HG02840 (cell line): Measurements from ENCODE around the gene TMEM138.

Source experiments
- ATAC-seq: cut with Tn5 transposase; IDR thresholded peaks from one replicate; pipeline ENCODE4 v1.9.1; 2021; ENCODE audit warnings: mild to moderate bottlenecking, moderate library complexity, moderate number of reproducible peaks; ENCODE audit not compliant: unreplicated experiment, low FRiP score

The TMEM138 gene

DNA sequence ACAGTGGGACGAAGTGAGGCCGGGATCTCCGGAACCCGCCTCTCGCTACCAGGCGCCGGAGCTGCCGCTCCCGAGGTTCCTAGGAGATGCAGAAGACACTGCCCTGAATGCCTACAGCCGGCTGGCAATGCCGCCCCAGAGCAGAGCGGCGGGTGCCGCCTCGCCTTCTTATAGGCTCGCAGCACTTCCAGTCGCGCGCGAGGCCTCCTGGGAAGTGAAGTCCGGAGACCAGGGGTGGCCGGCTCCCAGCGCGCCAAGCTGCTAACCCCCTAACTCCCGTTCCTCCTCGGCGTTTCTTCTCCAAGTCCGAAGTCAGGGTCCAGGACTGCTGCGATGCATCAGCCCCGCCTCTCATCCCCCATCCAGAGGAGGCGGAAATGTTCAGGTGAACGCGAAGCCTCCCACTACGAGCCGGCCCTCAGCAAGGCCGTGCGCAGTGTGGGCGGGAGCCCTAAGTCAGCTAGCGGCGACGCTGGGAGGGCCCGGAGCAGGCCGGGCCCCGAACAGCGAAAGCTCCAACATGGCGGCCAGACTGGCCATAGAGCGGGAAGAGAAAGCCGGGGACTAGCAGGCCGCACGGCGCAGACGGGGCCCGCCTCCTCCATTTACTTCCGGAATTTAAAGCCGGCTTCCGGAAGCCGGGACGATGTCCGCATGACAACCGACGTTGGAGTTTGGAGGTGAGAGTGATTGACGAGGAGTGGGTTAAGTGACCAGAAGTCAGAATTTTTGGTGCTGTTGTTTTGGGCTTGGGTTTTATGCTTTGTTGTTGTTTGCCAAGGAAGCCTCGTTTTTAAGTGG lies at the start of gene TMEM138, which contains the start of gene CYB561A3:
TMEM138 (plus strand) TSS at position 634 of the 801 bp plus-strand sequence. CDS start 2,017 bp downstream, outside the sequence.
CYB561A3 (minus strand) TSS at position 142 of the 801 bp plus-strand sequence. CDS start 5,169 bp downstream, outside the sequence.
- peak; percentile 70 for ATAC-seq

DNA sequence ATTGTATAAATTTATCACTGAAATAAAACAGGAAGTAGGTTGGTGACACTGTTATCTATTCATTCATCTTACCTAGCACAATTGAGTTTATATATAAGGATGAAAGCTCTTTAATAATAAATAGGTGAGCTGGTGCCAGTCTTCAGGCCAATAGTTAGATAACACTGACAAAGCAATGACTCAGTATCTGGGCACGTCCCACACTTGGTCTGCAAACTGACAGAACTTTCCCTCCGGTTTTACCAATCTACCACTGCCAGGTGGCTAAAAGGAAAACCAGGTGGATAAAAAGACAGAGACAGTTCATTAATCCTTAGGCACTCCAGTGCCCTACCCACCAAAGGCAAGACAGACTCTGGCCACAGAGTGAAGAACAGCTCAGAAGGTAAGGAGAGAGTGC lies 46.9 kb upstream of the TMEM138 start:
- ATAC-seq = no peak

- ATAC-seq = no peak
Observed at GRCh38 chr11:61325649-61326414, 36.3 kb upstream of the TMEM138 start.

GRCh38 chr11:61327669-61328071 lies 34.5 kb upstream of the TMEM138 start:
- ATAC-seq = no peak

DNA sequence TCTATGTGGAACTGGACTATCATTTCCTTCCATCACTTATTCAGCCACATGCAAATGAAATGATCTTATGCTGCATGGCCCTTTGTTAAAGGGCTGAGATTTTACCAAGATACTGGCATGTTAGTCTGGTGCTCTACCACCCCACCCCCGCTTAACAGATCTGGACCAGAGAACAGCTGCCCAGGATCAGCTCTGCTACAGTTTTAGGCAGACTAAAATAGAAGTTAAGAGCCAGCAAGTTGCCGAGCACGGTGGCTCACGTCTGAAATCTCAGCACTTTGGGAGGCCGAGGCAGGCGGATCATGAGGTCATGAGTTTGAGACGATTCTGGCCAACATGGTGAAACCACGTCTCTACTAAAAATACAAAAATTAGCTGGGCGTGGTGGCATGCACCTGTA lies 33.8 kb upstream of the TMEM138 start:
- ATAC-seq = no peak

- no peak for ATAC-seq
Observed at GRCh38 chr11:61329871-61330270, 32.3 kb upstream of the TMEM138 start.

DNA sequence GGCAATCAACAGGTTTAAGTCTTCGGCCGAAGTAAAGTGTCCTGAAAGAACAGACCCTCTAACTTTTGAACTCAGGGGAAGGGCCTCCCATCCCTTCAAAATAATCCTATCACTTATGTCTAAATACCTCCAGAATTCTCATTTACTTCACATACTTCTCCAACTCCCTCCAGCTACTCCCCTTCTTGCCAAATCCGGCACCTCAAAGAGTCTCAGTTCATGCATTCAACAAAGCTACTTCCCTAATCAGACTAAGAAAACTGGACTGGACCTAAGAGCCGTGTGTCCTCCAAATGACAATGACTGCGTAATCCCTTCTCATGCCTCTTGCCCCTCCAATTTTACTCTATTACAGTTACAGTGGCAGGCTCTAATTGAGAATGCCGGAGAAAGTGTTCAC lies 30.5 kb upstream of the TMEM138 start:
- no peak for ATAC-seq

GRCh38 chr11:61332281-61332796 lies 29.8 kb upstream of the TMEM138 start:
- no peak for ATAC-seq

- peak; percentile 78 for ATAC-seq
Observed at GRCh38 chr11:61332797-61333549, 29.2 kb upstream of the TMEM138 start, which contains the start of the genes DDB1 and TKFC. TSS of gene DDB1 (minus strand) at chr11:61333105. CDS start at chr11:61332968, 137 bp downstream. TSS of gene TKFC (plus strand) at chr11:61333228. CDS start at chr11:61334729, 1,501 bp downstream.

DNA sequence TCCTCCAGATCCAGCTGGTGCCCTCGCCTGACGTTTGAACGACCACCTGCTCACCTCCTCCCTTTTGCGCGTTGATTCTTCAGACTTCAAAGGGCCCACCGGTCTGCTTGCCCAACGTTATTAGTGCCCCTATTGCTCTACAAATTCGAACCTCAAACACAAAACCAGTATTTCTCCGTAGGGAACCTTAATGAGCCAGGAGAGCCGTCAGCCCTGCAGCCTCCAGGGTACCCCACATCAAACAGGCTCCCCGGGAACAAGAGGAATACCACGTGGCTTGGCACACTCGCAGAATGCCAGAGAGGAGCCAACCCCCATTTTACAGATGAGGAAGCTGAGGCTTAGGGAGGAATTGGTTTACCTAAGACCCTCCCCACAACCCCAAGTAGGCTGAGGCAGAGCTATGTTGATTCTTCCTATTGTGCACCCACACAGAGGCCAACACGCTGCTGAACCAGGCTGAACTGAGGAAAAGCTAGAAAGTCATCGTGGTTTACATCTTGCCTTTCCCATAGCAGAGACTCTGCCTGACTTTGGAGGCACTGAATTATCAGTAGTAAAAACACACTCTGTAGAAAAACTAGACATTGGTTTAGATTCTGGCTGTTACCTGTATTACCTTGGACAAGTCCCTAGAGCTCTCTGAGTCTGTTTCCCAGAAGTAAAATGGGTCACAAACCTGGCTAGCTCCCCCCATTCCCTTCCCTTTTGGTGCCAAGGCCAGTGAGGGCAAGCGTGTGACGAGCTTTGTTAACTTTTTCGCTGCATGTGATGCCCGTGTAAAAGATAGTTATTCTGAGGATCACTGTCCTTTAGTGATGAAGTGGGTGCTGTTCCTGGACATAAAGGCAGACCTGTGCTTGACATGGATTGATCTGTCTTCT lies 28.4 kb upstream of the TMEM138 start:
- ATAC-seq = no peak

- no peak for ATAC-seq
Observed at GRCh38 chr11:61334434-61335354, 27.5 kb upstream of the TMEM138 start.

GRCh38 chr11:61335355-61335710 lies 26.8 kb upstream of the TMEM138 start:
- no peak for ATAC-seq

- peak; percentile 54 for ATAC-seq
Observed at GRCh38 chr11:61336171-61336935, 25.8 kb upstream of the TMEM138 start.

DNA sequence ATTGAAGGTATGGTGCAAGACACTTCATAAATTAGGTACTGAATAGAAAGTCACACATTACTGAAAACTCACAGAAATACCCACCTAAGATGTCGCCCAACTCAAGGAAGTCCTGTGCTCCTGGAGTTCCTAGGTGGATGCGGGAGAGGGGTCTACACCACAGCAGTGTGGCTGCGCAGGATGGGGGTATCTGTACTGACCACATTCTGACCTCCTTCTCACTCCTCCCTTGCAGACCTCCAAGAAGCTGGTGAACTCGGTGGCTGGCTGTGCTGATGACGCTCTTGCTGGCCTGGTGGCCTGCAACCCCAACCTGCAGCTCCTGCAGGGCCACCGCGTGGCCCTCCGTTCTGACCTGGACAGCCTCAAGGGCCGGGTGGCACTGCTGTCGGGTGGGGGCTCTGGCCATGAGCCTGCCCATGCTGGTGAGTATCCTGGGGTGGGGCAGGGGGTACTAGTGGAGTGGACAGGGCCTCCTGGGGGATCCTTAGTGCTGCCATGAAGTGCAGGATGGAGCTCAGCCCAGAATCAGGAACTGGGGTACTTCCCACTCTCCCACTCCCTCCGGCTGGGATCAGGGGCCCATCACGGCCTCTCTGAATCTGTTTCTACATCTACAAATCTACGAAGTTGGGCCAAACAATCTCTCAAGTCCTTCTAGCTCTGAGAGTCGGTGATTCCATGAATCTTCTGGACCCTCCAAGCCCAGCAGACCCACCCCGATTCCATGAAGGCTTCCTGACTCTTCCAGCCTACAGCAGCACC lies 24.3 kb upstream of the TMEM138 start:
- ATAC-seq = no peak

DNA sequence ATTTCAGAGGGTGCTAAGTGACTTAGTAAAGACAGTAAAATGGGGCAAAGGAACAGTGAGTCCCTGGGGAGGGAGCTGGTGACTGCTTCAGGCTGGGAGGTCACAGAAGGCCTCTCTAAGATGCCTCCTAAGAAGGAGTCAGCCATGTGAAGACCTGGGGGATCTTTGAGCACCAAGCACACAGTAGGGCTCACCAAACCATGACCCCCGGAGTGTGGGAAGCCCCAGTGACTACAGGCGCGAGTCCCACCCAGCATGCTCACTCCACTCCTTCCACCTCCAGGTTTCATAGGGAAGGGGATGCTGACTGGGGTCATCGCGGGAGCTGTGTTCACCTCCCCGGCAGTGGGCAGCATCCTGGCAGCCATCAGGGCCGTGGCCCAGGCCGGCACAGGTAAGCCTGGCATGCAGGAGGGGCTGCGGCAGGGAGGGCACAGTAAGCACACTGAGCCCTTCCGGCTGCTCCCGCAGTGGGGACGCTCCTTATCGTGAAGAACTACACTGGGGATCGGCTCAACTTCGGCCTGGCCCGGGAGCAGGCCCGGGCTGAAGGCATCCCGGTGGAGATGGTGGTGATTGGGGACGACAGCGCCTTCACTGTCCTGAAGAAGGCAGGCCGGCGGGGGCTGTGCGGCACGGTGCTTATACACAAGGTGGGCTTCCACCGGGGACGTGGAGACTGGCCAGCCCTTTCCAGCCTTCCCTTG lies 23.2 kb upstream of the TMEM138 start:
- no peak for ATAC-seq

- no peak for ATAC-seq
Observed at GRCh38 chr11:61339490-61339878, 22.7 kb upstream of the TMEM138 start.
